Right cardiac atrium (tissue), 5 donors: Measurements from ENCODE around the gene ACER2. TPM values are rescaled to one million over a fixed set of nuclear protein-coding genes. Genes with fewer than 3 reads are reported as not detected.
"Not testable (repeated sequence)": the region's sequence is repeated elsewhere in the genome, so short reads cannot be mapped to it uniquely, and the experiment has no call there.

Source experiments
- ATAC-seq, 2 donors: fragments of 200-7000 bp; cut with Tn5 transposase; one replicate each; pipeline versions ENCODE4 v1.8.0 to v1.9.1; 2020; ENCODE audit warnings: moderate library complexity in 2 of 2, mild to moderate bottlenecking in 1 of 2
- DNase-seq, 3 donors: peaks; one replicate each; pipeline ENCODE4 v3.0.0-alpha.2; 2020
- H3K27ac ChIP-seq: one replicate; pipeline ENCODE4 v1.5.1; 2013; ENCODE audit warnings: mild to moderate bottlenecking, low read length, control low read depth, moderate library complexity
- H3K27me3 ChIP-seq: one replicate; pipeline ENCODE4 v1.6.1; 2013; ENCODE audit not compliant: control insufficient read depth, insufficient read depth
- H3K4me1 ChIP-seq: one replicate; pipeline ENCODE4 v1.6.1; 2013; ENCODE audit warnings: low read length; ENCODE audit not compliant: control insufficient read depth, insufficient read depth
- H3K4me3 ChIP-seq: one replicate; pipeline ENCODE4 v1.5.1; 2013; ENCODE audit warnings: low read length, control low read depth
- H3K9me3 ChIP-seq: one replicate; pipeline ENCODE4 v1.6.1; 2013; ENCODE audit warnings: low read length; ENCODE audit not compliant: control insufficient read depth
- WGBS: extraction: QIAGEN DNeasy Blood & Tissue Kit; methylation state at CpG from one replicate; pipeline ENCODE4 v1.1.7; 2013; 5-methylcytosine and 5-hydroxymethylcytosine counted together
- intact Hi-C, 4 donors: fragments of 100-400 bp; cut with DNase I; formaldehyde crosslinking; loops; one replicate each; pipeline versions ENCODE4 v1.11.0 to v1.14.0; 2022 to 2023
- polyA plus RNA-seq: library from polyadenylated mRNA; stranded (reverse); fragments of 200-250 nt; gene quantifications from one replicate; pipeline ENCODE4 v1.2.3, GENCODE V29; 2013
- total RNA-seq, 4 donors: library from RNA; stranded (reverse); fragmentation: NEBNext Ultra II Directional; extraction: Animal tissue kit (Norgen Biotek cat#: 25700); gene quantifications; one replicate each; pipeline ENCODE4 v1.2.1, GENCODE V29; 2021
- donor health status: healthy with polysubstance abuse.
- donor health status: DM: no; HTN: yes; CAD: no.
- donor health status: DM: no; HTN: no; CAD: no.
- donor health status: DM: no; HTN: yes; CAD: no; lungs with severe emphysema.
- donor health status: DM: yes; HTN: yes; CAD: no.

Gene ACER2
- total and polyA plus RNA-seq, 5 donors = 2.3 to 4.8 (median 3.5) TPM

- H3K9me3 ChIP-seq = no peaks in the 10 kb centered on the region
- H3K27me3 ChIP-seq = no peaks in the 10 kb centered on the region
- intact Hi-C loops = loop anchor here in 3 of 4 donors (10.0 kb wide), 2 partner anchors 54 to 74 kb away; no protein-coding TSS in a partner anchor
- no peak for ATAC-seq
- DNase-seq = no peak
- 50% methylated on average over 6 of the region's 6 CpGs for WGBS
- H3K4me1 ChIP-seq = no peaks in the 10 kb centered on the region
- H3K27ac ChIP-seq = peak overlapping the region; percentile 96
- peak overlapping the region; percentile 62 for H3K4me3 ChIP-seq
Observed at GRCh38 chr9:19380826-19381075, 28.1 kb upstream of the ACER2 start.

- intact Hi-C loops = loop anchor here in 3 of 4 donors (10.0 kb wide), 2 partner anchors 53 to 73 kb away; no protein-coding TSS in a partner anchor
- Histone ChIP-seq H3K4me3 (no peak overlapping the region), H3K4me1 (no peaks in the 10 kb centered on the region), H3K27ac (no peak overlapping the region), H3K27me3 (no peaks in the 10 kb centered on the region), H3K9me3 (no peaks in the 10 kb centered on the region)
- 97% methylated on average over 2 of the region's 2 CpGs for WGBS
- ATAC-seq (no peak), DNase-seq (no peak)
Observed at GRCh38 chr9:19381656-19382055, 27.2 kb upstream of the ACER2 start.

- H3K9me3 ChIP-seq, H3K4me3 ChIP-seq, DNase-seq, H3K27me3 ChIP-seq, ATAC-seq, H3K27ac ChIP-seq, H3K4me1 ChIP-seq: not testable (repeated sequence)
- 98% methylated on average over 14 of the region's 14 CpGs for WGBS
- intact Hi-C loops = loop anchor here in 3 of 4 donors (10.0 kb wide), 2 partner anchors 50 to 70 kb away; no protein-coding TSS in a partner anchor
Observed at GRCh38 chr9:19385212-19385611, 23.6 kb upstream of the ACER2 start.

GRCh38 chr9:19385786-19386501 lies 22.9 kb upstream of the ACER2 start:
- no peaks in the 10 kb centered on the region for H3K9me3 ChIP-seq
- H3K4me1 ChIP-seq = no peaks in the 10 kb centered on the region
- no peaks in the 10 kb centered on the region for H3K27me3 ChIP-seq
- H3K27ac ChIP-seq = no peak overlapping the region
- 89% methylated on average over 6 of the region's 6 CpGs for WGBS
- ATAC-seq (no peak), DNase-seq (no peak)
- no peak overlapping the region for H3K4me3 ChIP-seq
- intact Hi-C loops = loop anchor here in 3 of 4 donors (10.0 kb wide), 2 partner anchors 49 to 69 kb away; no protein-coding TSS in a partner anchor

- intact Hi-C loops = loop anchor here in 3 of 4 donors (10.0 kb wide), 2 partner anchors 48 to 68 kb away; no protein-coding TSS in a partner anchor
- Histone ChIP-seq H3K9me3 (no peaks in the 10 kb centered on the region), H3K4me1 (no peaks in the 10 kb centered on the region), H3K27me3 (no peaks in the 10 kb centered on the region), H3K27ac (no peak overlapping the region), H3K4me3 (no peak overlapping the region)
- ATAC-seq (peak in 1 of 2 donors; percentile 36), DNase-seq (no peak)
- 39% methylated on average over 2 of the region's 2 CpGs for WGBS
Observed at GRCh38 chr9:19386502-19387044, 22.2 kb upstream of the ACER2 start.

GRCh38 chr9:19387317-19387716 lies 21.5 kb upstream of the ACER2 start:
- H3K27ac ChIP-seq = no peak overlapping the region
- no peak for ATAC-seq
- H3K4me1 ChIP-seq = no peaks in the 10 kb centered on the region
- intact Hi-C loops = loop anchor here in 3 of 4 donors (10.0 kb wide), 2 partner anchors 47 to 67 kb away; no protein-coding TSS in a partner anchor
- 57% methylated on average over 2 of the region's 2 CpGs for WGBS
- H3K4me3 ChIP-seq = no peak overlapping the region
- no peaks in the 10 kb centered on the region for H3K27me3 ChIP-seq
- no peak for DNase-seq
- no peaks in the 10 kb centered on the region for H3K9me3 ChIP-seq

- WGBS = 95% methylated on average over 4 of the region's 4 CpGs
- not testable (repeated sequence) for DNase-seq, ATAC-seq, H3K4me1 ChIP-seq, H3K27me3 ChIP-seq, H3K9me3 ChIP-seq, H3K27ac ChIP-seq, H3K4me3 ChIP-seq
- intact Hi-C loops = loop anchor here in 3 of 4 donors (10.0 kb wide), 2 partner anchors 45 to 65 kb away; no protein-coding TSS in a partner anchor
Observed at GRCh38 chr9:19389539-19389938, 19.3 kb upstream of the ACER2 start.

- H3K27ac ChIP-seq = no peak overlapping the region
- 61% methylated on average over 1 of the region's 1 CpG for WGBS
- no peaks in the 10 kb centered on the region for H3K4me1 ChIP-seq
- DNase-seq (no peak), ATAC-seq (no peak)
- intact Hi-C loops = no loop called here
- H3K4me3 ChIP-seq = no peak overlapping the region
- H3K27me3 ChIP-seq = no peaks in the 10 kb centered on the region
- H3K9me3 ChIP-seq = no peaks in the 10 kb centered on the region
Observed at GRCh38 chr9:19397845-19398244, 11.0 kb upstream of the ACER2 start.

- H3K27ac ChIP-seq, ATAC-seq, H3K4me3 ChIP-seq, intact Hi-C loops, H3K27me3 ChIP-seq, DNase-seq, H3K9me3 ChIP-seq, H3K4me1 ChIP-seq: not testable (repeated sequence)
- 88% methylated on average over 4 of the region's 4 CpGs for WGBS
Observed at GRCh38 chr9:19403231-19403630, 5.6 kb upstream of the ACER2 start.

- intact Hi-C loops = no loop called here
- no peak overlapping the region for H3K4me3 ChIP-seq
- no peaks in the 10 kb centered on the region for H3K9me3 ChIP-seq
- no peaks in the 10 kb centered on the region for H3K4me1 ChIP-seq
- ATAC-seq = no peak
- H3K27ac ChIP-seq = no peak overlapping the region
- no peak for DNase-seq
- WGBS = 65% methylated on average over 4 of the region's 4 CpGs
- no peaks in the 10 kb centered on the region for H3K27me3 ChIP-seq
Observed at GRCh38 chr9:19404283-19405075, 4.3 kb upstream of the ACER2 start.

GRCh38 chr9:19405771-19406170 lies 3.0 kb upstream of the ACER2 start:
- ATAC-seq = no peak
- DNase-seq = no peak
- intact Hi-C loops = no loop called here
- no peak overlapping the region for H3K27ac ChIP-seq
- 87% methylated on average over 1 of the region's 1 CpG for WGBS
- H3K27me3 ChIP-seq = no peaks in the 10 kb centered on the region
- H3K4me1 ChIP-seq = peaks cover 4% of the 10 kb centered on the region
- H3K4me3 ChIP-seq = no peak overlapping the region
- no peaks in the 10 kb centered on the region for H3K9me3 ChIP-seq
